ENCODE data around the gene MYO5B. TPM values are rescaled to one million over a fixed set of nuclear protein-coding genes. Genes with fewer than 3 reads are reported as not detected.

MYO5B gene
- total and polyA plus RNA-seq, 2 of the 4 experiments (the other 2 are of a cell fraction): 0.24 to 0.54 TPM

DNA sequence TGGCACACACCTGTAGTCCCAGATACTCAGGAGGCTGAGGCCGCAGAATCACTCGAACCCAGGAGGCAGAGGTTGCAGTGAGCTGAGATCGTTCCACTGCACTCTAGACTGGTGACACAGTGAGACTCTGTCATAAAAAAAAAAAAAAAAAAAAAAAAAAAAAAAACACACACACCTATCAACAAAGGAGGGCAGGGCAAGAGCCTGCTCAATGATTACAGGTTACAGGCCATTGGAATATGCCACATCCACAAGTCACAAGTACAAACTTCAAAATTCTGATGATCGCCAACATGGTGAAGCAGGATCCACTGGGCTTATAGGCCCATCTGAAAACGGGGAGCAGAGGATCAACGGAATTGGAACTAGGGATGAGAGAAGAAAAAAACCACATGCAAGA, 6.3 kb downstream of the MYO5B start:
- ChIA-PET POLR2A (ENCODE audit: unreplicated experiment) (no interaction called here), CTCF (no interaction called here)
- no peak overlapping the region for H2AK5ac ChIP-seq (ENCODE audit: low read depth, low read length)
- H3K79me1 ChIP-seq (ENCODE audit: low read depth in 1 of 2, low read length in 2 of 2): no peaks in the 10 kb centered on the region
- no peaks in the 10 kb centered on the region for H3K36me3 ChIP-seq (ENCODE audit: control insufficient read depth, insufficient read depth, low read length)
- no CpG with 5 or more reads among the region's 6 CpGs for WGBS, 2 experiments (ENCODE audit: extremely low coverage in 2 of 2, insufficient read length in 1 of 2)
- H2AK9ac ChIP-seq (replicated peaks; ENCODE audit: low read depth, low read length, poor library complexity): no peak overlapping the region
- H3K9me1 ChIP-seq (ENCODE audit: insufficient read depth, low read length): no peaks in the 10 kb centered on the region
- no peak overlapping the region for H3K4me3 ChIP-seq (ENCODE audit: insufficient read depth, low read depth, low read length)
- H2BK5ac ChIP-seq (ENCODE audit: low read depth, low read length, poor library complexity, severe bottlenecking): no peak overlapping the region
- no peak overlapping the region for H2BK20ac ChIP-seq (ENCODE audit: low read depth, low read length)
- H3K9me3 ChIP-seq (ENCODE audit: control insufficient read depth, insufficient read depth, low read length): no peaks in the 10 kb centered on the region; the same call in 1 of the 2 replicates
- H3K14ac ChIP-seq (replicated peaks; ENCODE audit: low read depth, low read length): no peak overlapping the region
- no peak overlapping the region for H3K9ac ChIP-seq (ENCODE audit: low read depth, low read length)
- no peak overlapping the region for H3K18ac ChIP-seq (ENCODE audit: low read depth, low read length)
- no peaks in the 10 kb centered on the region for H3K4me1 ChIP-seq (ENCODE audit: control insufficient read depth, insufficient read depth, low read length)
- DNase-seq: no peak
- H4K91ac ChIP-seq (ENCODE audit: insufficient read depth, low read depth, low read length): no peak overlapping the region
- H2AFZ ChIP-seq (replicated peaks; ENCODE audit: low read length, poor library complexity): no peak overlapping the region
- ATAC-seq (ENCODE audit: low read depth): no peak
- no peaks in the 10 kb centered on the region for H4K20me1 ChIP-seq (ENCODE audit: insufficient read depth, low read length)
- dilution Hi-C loops (cut with HindIII; ENCODE audit: low sequenced_read_pairs, unreplicated experiment) (no loop called here), in situ Hi-C loops (cut with MboI; ENCODE audit: low sequenced_read_pairs) (loop anchor here (25.0 kb wide), 1 partner anchor 676 kb away; no protein-coding TSS in a partner anchor), intact Hi-C loops (cut with micrococcal nuclease) (loop anchor here (10.0 kb wide), 1 partner anchor 224 kb away; no protein-coding TSS in a partner anchor)
- H3K4me2 ChIP-seq (ENCODE audit: low read depth, low read length): no peak overlapping the region
- H3K4ac ChIP-seq (ENCODE audit: low read depth, low read length): no peak overlapping the region
- H4K8ac ChIP-seq (ENCODE audit: low read depth in 2 of 2, low read length in 2 of 2): no peak overlapping the region
- H3K27ac ChIP-seq (ENCODE audit: insufficient read depth, low read length): no peak overlapping the region
- H3K27me3 ChIP-seq (ENCODE audit: control insufficient read depth, insufficient read depth, low read length): peaks cover 13% of the 10 kb centered on the region
- no peak overlapping the region for H3K23ac ChIP-seq (ENCODE audit: low read depth, low read length)
- no TSS peak for BruUV-seq (replicated peaks)
- no peak overlapping the region for H2BK120ac ChIP-seq (ENCODE audit: low read depth, low read length)
- H2BK15ac ChIP-seq (ENCODE audit: low read depth, low read length): no peak overlapping the region
- H3K56ac ChIP-seq (ENCODE audit: extremely low read depth, insufficient read depth, low read length): no peak overlapping the region
- TF ChIP-seq RAD21 (IDR thresholded peaks at IDR 0.05; ENCODE audit: low read length): no peak
- TF ChIP-seq RFX5 (IDR thresholded peaks at IDR 0.05; ENCODE audit: low read depth, low read length): no peak
- TF ChIP-seq FOS (IDR thresholded peaks at IDR 0.05; ENCODE audit: low read depth, low read length): no peak
- no peak for TF ChIP-seq NFE2L2 (IDR thresholded peaks at IDR 0.05; ENCODE audit: low read depth, low read length)
- TF ChIP-seq, protein P1, sequence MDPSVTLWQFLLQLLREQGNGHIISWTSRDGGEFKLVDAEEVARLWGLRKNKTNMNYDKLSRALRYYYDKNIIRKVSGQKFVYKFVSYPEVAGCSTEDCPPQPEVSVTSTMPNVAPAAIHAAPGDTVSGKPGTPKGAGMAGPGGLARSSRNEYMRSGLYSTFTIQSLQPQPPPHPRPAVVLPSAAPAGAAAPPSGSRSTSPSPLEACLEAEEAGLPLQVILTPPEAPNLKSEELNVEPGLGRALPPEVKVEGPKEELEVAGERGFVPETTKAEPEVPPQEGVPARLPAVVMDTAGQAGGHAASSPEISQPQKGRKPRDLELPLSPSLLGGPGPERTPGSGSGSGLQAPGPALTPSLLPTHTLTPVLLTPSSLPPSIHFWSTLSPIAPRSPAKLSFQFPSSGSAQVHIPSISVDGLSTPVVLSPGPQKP (IDR thresholded peaks at IDR 0.05; ENCODE audit: borderline replicate concordance, low read depth, low read length): no peak
- TF ChIP-seq, protein P2, sequence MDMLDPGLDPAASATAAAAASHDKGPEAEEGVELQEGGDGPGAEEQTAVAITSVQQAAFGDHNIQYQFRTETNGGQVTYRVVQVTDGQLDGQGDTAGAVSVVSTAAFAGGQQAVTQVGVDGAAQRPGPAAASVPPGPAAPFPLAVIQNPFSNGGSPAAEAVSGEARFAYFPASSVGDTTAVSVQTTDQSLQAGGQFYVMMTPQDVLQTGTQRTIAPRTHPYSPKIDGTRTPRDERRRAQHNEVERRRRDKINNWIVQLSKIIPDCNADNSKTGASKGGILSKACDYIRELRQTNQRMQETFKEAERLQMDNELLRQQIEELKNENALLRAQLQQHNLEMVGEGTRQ (IDR thresholded peaks at IDR 0.05; ENCODE audit: low read depth, low read length): no peak
- TF ChIP-seq CEBPB (IDR thresholded peaks at IDR 0.05; ENCODE audit: low read depth, low read length): no peak
- no peak for TF ChIP-seq MAZ (IDR thresholded peaks at IDR 0.05; ENCODE audit: borderline replicate concordance, low read depth, low read length)
- TF ChIP-seq POLR2A (IDR thresholded peaks at IDR 0.05; ENCODE audit: low read depth, low read length): no peak
- no peak overlapping the region for H4K5ac ChIP-seq (ENCODE audit: low read depth, low read length)

Data from IMR-90 (cell line).